ELF-1 (cell line): Measurements from ENCODE around the gene IMPA2.
"Not testable (repeated sequence)": the region's sequence is repeated elsewhere in the genome, so short reads cannot be mapped to it uniquely, and the experiment has no call there.

Experiments used
- DNase-seq: peaks from one replicate; pipeline ENCODE4 v3.0.0-alpha.2; 2016; ENCODE audit warnings: low read depth, low spot score

IMPA2 gene

GRCh38 chr18:11981192-11981542 is at the start of gene IMPA2:
Gene IMPA2 (plus strand): TSS chr18:11981507. CDS start chr18:11981670, 163 bp downstream.
- DNase-seq, result no peak

DNA sequence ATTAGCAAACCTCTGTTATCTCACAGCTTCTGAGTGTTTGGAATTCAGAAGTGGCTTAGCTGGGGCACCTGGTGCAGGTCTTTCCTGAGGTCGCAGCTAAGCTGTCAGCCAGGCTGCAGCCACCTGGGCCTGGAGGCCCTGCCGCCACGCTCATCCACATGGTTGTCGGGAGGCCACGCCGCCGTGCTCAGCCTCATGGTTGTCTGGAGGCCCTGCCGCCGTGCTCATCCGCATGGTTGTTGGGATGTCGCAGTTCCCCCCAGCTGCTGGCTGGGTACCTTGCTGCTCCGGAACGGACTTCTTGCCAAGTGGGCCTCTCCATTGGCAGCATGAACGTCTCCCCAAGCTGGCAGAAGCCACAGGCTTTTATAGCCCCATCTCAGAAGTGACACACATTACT is 48.9 kb upstream of the IMPA2 start:
- no peak for DNase-seq

DNA sequence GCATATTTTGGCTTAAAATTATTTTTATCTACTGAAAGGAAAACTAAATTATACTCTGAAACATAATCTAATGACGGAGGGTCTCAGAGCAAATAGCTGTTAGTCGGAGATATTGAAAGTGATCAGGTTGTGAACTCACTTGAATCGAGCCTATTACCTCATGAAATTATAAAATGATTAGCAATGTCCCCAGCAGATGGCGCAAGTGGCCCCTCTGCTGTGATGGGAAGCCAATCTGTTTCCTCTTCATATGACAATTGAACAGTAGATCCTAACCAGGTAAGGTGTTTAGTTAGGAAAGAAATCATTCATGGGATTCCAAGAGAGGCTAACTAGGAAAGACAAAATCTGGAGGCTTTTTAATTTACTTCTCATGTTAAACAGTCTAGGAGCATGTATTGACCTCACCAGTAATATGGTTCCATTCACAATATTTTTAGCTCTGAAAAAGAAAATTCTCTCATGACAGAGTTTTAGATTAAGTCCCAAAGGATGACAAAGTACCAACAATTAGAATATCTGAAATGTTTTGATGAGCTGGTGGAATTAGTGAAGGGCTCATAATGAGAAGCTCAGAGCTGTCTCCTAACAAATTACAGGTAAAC is 43.3 kb upstream of the IMPA2 start:
- DNase-seq, result peak; percentile 72

- DNase-seq, result no peak
Measured at GRCh38 chr18:11940956-11941355, 40.4 kb upstream of the IMPA2 start.

DNA sequence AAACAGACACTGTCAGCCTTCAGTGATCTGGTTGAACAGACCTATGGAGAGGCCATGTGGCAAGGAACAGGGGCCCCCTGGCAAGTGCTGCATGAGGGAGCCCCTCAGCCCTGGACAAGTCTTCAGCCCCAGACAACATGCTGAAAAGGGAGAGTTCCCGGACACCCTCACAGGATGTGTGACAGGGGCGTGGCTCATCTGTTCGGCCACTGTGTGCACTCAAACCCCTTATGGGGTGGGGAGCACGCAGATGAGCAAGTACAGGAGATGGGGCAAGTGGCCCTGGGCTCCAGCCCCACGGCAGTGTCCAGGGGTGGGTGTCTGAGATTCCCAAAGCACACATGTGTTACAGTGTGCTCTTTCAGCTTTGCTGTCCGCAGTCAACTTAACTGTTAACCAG is 37.8 kb upstream of the IMPA2 start:
- no peak for DNase-seq

DNA sequence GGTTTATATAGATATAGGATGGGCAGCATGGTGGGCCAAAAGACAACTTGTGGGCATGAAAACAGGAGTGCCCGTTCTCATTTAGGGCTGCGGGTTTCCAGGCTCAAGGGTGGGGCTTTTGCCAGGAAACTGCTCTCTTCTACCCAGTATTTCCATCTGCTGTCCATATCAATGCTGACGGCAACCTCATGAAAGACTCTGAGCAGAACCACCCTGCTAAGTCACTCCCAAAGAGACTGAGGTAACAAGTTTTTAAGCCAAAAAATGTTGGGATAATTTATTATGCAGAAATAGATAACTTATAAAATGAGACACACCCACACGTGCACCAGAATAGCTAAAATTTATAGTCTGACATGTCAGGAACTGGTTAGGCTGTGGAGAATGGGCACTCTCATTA is 37.1 kb upstream of the IMPA2 start:
- DNase-seq, result no peak

- no peak for DNase-seq
Measured at GRCh38 chr18:11944786-11945185, 36.5 kb upstream of the IMPA2 start.

DNA sequence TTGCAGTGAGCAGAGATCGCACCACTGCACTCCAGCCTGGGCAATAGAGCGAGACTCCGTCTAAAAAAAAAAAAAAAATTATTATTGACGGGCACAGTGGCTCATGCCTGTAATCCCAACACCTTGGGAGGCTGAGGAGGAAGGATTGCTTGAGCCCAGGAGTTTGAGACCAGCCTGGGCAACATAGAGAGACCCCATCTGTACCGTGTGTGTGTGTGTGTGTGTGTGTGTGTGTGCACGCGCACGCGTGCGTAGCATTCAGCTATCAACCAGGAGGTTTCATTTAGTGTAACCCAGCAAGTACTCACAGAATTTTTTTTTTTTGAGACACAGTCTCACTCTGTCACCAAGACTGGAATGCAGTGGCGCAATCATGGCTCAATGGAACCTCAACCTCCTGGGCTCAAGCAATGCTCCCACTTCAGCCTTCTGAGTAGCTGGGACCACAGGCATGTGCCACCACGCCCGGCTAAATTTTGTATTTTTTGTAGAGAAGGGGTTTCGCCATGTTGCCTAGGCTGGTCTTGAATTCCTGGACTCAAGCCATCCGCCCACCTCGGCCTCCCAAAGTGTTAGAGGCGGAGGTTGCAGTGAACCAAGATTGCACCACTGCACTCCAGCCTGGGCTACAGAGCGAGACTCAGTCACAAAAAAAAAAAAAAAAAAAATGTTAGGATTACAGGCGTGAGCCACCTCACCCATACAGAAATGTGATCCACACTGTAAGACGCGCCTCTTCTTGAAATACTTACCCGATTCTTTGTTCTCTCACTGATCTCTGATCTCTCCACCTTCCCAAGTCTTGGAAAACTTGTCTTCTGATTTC is 35.3 kb upstream of the IMPA2 start:
- DNase-seq, result not testable (repeated sequence)

GRCh38 chr18:11946756-11947155 is 34.6 kb upstream of the IMPA2 start:
- DNase-seq, result no peak

- DNase-seq, result peak; percentile 94
Measured at GRCh38 chr18:11947214-11948191, 33.8 kb upstream of the IMPA2 start.

DNA sequence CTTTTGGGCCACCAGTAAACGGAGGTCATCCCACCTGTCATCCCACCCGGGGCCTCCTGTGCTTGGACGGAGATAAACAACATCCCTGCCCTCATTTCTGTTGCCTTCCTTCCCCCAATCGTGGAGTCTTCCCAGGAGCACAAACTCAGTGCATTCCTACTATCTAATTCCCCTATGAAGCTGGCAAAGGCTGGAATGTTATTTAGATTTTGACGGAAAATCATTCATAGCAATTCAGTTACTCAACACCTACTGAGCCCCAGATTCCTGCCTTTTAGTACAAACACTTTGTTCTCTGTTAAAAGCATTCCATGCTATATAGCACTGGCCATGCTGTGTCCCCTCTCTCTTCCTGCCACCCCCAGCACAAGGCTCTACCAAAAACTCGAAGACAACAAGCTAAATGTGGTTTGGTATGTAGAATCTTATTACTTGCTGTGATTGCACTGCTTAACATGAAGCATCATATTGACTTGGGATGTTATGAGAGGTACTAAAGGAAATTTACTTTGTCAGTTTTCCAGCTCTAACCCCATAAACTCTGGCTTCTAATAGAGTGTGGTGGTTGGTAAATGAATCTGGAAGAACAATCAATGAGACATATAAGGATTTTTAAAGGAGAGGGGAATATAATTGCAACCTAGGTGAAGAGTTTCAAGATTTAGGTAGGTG is 32.3 kb upstream of the IMPA2 start:
- no peak for DNase-seq

DNA sequence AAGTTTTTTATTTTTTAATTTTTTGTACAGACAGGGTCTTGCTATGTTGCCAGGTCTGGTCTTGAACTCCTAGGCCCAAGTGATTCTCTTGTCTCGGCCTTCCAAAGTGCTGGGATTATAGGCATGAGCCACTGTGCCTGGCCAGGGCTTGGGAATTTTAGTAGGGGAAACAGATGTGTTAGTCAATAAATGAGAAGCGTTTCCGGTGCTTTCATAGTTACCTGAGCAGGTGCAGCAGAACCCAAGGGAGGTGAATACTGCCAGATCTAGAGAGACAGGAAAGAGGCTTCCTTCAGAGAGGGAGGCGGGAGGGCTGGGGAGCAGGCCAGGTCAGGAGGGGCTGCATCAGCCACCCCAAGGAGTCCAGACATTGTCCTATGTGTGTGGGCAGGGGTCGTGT is 30.5 kb upstream of the IMPA2 start:
- DNase-seq, result no peak

- peak; percentile 74 for DNase-seq
Measured at GRCh38 chr18:11951390-11951851, 29.9 kb upstream of the IMPA2 start.

DNA sequence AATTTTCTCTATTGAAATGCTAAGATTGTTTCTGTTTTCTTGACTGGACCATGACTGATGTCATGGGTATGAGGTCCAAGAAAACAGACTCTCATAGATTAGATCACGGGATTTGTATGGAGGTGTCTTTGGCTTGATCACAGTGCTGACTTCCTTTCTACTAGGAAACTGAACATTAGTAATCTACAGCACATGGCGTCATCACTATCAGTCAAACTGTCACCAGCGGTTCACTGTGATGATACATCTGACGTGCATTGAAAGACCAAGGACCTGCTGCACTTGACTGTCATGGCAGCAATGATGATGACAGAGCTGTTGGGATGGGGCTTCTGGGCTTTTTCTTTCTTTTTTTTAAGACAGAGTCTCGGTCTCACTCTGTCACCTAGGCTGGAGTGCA is 28.2 kb upstream of the IMPA2 start:
- DNase-seq, result no peak

GRCh38 chr18:11955239-11956029 is 25.9 kb upstream of the IMPA2 start:
- DNase-seq, result peak; percentile 60

DNA sequence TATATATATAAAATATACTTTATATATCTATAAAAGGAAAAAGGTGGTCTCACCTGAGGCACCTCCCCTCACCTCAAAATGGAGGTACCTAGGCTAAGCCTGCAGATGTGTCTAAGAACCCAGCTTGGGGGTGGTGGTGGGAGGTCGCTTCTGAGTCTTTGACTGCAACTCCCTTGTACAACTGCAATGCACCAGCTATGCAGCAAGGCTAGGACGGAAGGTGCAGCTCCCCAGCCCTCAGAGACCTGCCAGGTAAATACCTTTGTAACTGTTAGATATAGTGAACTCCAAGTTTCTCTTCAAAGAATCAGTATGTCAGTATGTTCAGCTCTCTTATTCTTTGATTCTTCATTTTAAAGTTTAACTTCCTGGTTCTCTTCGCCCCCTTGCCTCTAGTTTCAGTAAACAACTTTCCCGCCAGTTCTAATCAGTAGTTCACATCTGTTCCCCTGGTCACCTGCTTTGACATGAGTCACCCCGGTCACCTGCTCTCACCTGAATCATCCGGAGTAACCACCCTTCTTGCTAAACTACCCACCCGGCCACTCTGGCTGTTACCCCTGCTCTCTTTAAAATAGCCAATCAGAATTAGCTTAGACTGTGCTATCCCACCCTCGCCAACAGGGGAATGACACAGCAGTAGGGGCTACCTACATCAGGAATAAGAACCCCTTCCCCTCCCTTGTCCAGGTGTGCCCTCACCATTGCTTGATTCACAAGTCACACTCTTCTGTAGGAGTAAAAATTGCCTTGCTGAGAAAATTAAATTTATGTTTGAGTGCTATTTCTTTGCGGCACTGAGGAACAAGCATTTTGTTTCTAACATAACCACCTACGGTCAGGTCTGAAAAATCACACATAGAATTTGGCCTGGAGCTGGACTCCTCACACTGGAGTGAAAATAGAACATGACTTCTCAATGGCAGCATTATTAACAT is 24.7 kb upstream of the IMPA2 start:
- no peak for DNase-seq

DNA sequence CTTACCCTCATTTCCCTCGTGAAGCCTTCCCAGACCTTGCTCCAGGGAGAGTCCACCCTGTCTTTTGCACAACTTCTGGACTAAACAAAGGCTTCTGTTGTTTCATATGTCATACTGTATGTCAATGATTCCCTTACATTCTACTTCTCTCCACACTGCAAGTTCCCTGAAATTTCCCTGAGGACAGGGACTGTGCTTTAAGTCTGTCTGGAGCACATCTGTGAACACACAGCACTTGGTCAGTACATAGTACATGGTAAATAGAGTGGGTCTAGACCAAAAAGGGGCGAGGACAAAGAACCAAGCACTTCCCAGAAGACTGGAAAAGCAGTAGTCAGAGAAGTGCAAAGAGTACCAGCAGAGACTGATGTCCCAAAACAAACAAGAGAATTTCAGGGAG is 23.7 kb upstream of the IMPA2 start:
- DNase-seq, result no peak

DNA sequence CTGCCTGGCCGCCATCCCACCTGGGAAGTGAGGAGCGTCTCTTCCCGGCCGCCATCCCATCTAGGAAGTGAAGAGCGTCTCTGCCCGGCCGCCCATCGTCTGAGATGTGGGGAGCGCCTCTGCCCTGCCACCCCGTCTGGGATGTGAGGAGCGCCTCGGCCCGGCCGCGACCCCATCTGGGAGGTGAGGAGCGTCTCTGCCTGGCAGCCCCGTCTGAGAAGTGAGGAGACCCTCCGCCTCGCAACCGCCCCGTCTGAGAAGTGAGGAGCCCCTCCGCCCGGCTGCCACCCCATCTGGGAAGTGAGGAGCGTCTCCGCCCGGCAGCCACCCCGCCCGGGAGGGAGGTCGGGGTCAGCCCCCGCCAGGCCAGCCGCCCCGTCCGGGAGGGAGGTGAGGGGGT is 21.7 kb upstream of the IMPA2 start:
- not testable (repeated sequence) for DNase-seq

DNA sequence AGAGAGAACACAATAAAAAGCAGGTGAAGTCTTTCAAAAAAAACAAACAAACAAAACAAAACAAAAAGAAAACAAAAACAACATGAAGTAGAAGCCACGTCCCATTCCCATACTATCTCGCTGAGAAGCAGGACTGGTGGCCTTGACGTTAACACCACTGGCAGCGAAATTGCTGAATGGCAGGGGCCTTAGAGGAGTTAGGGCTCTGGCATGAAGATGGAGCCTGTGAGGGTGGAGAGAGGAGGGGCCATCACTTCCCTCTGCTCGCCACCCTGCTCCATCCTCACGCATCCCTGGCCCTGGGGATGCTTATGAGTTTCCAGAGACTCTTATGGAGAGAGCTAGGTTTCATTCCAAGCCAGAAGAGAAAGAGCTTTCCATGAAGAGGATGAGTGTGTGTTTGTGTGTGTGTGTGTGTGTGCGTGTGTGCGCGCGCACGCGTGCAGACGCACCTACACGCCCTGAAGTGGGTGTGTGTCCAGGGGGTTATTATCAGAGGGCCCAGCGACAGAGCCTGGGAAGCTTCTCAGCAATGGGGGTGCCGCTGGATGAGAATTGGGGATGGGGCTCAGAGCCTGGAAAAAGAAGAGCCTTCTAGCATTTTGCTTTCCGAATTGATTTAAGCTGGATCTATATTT is 20.4 kb upstream of the IMPA2 start:
- DNase-seq, result no peak
